Measurements from ENCODE around the gene KLHDC7B. TPM values are rescaled to one million over a fixed set of nuclear protein-coding genes. Genes with fewer than 3 reads are reported as not detected.

Gene KLHDC7B
- total RNA-seq (under 1 TPM in 5 of 7 donors, not detected in 2; 0.10 to 0.12 (median 0.10) TPM), polyA plus RNA-seq (under 1 TPM; 0.04 to 0.13 TPM)
- long read RNA-seq, donor 1 = 0 reads
- long read RNA-seq, donor 2 = 0 reads
- long read RNA-seq, donor 3, partial matches to known transcripts = 0 of 1 reads
- long read RNA-seq, donor 3, other reads (novel, unspliced or antisense) = 0 of 1 reads

DNA sequence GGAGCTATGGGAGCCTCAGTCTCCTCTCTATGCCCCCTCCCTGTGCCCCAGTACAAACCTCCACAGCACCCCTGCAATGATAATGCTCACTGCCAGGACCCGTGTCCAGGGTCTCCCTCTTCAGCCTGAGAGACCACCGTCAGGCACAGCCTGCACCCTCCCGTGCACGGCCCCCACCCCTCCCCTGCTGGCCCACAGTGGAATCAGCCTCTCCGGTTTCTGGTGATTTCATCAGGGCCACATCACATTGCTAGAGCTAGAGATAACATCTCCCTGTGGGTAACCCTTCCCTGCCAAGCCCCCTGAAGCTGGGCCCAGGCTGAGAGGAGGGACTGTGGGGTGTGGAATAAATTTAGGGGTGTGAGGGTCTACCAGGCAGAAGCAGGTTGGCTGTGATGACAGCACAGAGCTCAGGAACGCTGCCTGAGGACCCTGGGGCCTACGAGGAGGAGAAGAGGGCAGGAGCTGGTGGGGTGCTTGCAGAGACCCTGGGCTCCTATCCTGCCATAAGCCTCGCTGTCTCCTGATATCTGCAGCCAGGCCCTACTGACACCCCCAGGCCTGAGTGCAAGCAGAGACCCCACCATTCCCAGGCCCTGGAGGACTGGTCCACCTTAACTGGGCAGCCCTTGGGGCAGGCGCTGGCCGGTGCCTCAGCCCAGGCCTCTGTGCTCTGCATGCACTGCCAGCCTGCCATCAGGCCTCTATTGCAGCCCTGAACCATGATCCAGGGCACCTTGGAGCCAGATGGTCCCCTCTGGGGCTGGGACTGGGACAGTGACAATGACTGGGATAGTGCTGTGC lies at the start of gene KLHDC7B:
KLHDC7B (plus strand) TSS at position 378 of the 804 bp plus-strand sequence; CDS start at position 723, 345 bp downstream.
- Histone ChIP-seq H3K27me3 (peaks cover 7% of the 10 kb centered on the region), H3K9me3 (no peaks in the 10 kb centered on the region), H3K36me3 (no peaks in the 10 kb centered on the region), H3K4me3 (no peak within 1 kb of the TSS), H3K4me1 (ENCODE audit: insufficient read depth) (no peaks in the 10 kb centered on the region), H3K27ac (no peak within 1 kb of the TSS)
- TF ChIP-seq POLR2A (IDR thresholded peaks at IDR 0.05) (no peak), EP300 (IDR thresholded peaks at IDR 0.05) (no peak)
- TF ChIP-seq, protein P1, sequence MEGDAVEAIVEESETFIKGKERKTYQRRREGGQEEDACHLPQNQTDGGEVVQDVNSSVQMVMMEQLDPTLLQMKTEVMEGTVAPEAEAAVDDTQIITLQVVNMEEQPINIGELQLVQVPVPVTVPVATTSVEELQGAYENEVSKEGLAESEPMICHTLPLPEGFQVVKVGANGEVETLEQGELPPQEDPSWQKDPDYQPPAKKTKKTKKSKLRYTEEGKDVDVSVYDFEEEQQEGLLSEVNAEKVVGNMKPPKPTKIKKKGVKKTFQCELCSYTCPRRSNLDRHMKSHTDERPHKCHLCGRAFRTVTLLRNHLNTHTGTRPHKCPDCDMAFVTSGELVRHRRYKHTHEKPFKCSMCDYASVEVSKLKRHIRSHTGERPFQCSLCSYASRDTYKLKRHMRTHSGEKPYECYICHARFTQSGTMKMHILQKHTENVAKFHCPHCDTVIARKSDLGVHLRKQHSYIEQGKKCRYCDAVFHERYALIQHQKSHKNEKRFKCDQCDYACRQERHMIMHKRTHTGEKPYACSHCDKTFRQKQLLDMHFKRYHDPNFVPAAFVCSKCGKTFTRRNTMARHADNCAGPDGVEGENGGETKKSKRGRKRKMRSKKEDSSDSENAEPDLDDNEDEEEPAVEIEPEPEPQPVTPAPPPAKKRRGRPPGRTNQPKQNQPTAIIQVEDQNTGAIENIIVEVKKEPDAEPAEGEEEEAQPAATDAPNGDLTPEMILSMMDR (IDR thresholded peaks at IDR 0.05) = no peak
- intact Hi-C loops (cut with DNase I) = no loop called here
- 46 to 62% (median 61%) methylated on average over 8 to 10 of the region's 10 CpGs for WGBS, 3 donors
- DNase-seq = no peak

DNA sequence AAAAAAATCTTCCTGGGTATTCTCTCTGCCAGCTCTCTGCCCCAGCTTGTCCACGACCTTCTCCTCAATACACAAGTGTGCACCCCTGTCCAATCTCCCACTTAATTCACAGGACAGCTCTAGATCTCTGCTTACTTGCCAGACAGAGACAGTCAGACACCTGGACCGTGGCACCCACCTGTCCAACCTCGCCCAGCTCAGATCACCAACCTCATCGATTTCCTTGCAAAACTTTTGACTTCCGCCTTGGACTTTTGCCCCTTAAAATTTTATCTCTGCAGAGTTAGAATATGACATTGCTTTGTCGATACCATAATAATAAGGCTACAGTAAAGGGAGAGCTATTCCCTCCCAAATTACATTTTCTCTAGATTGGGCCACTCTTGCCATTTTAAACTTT lies 48.6 kb upstream of the KLHDC7B start:
- no peaks in the 10 kb centered on the region for H3K9me3 ChIP-seq
- no peaks in the 10 kb centered on the region for H3K4me1 ChIP-seq (ENCODE audit: insufficient read depth)
- no peaks in the 10 kb centered on the region for H3K36me3 ChIP-seq
- no peak for TF ChIP-seq POLR2A (IDR thresholded peaks at IDR 0.05)
- no peak for TF ChIP-seq EP300 (IDR thresholded peaks at IDR 0.05)
- TF ChIP-seq, protein P1 (IDR thresholded peaks at IDR 0.05) = no peak
- H3K4me3 ChIP-seq = no peak overlapping the region
- no peak for DNase-seq
- H3K27ac ChIP-seq = no peak overlapping the region
- WGBS, 3 donors = 84 to 87% (median 84%) methylated on average over 6 of the region's 6 CpGs
- H3K27me3 ChIP-seq = no peaks in the 10 kb centered on the region
- intact Hi-C loops (cut with DNase I) = no loop called here

DNA sequence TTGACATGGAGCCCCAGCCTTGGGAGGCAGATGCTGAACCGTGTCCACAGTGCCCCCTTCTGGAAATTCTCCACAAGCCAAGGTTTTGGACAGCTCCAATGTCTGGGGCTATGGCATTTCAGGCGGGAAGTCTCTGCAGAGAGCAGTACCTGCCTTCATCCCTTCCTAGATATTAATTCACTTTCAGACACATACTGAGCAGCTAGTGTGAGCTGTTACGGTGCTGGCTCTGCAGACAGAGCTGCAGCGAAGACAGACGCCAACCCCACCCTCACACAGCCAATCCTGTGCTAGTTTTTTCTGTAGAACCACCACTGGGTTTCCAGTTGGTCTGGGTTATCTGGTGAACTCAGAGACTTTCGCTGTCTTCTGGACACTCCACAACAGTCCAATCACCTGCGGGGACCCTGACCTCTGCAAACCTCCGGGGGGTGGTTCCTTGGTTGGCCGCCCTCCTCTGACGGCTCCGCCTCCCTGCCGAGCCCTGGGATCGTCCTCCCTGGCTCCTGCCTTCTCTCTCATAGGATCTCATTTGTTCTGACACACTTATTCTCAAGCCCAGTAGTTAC lies 47.3 kb upstream of the KLHDC7B start:
- Histone ChIP-seq H3K9me3 (no peaks in the 10 kb centered on the region), H3K4me1 (ENCODE audit: insufficient read depth) (no peaks in the 10 kb centered on the region), H3K36me3 (no peaks in the 10 kb centered on the region), H3K27ac (no peak overlapping the region), H3K4me3 (no peak overlapping the region), H3K27me3 (no peaks in the 10 kb centered on the region)
- intact Hi-C loops (cut with DNase I) = no loop called here
- peak in 2 of 5 donors; percentile 38 to 52 for DNase-seq
- TF ChIP-seq EP300 (IDR thresholded peaks at IDR 0.05) (no peak), POLR2A (IDR thresholded peaks at IDR 0.05) (no peak)
- TF ChIP-seq, protein P1 (IDR thresholded peaks at IDR 0.05) = peak in 1 of 3 donors; percentile 17
- 1 to 13% (median 3%) methylated on average over 13 of the region's 13 CpGs for WGBS, 3 donors

DNA sequence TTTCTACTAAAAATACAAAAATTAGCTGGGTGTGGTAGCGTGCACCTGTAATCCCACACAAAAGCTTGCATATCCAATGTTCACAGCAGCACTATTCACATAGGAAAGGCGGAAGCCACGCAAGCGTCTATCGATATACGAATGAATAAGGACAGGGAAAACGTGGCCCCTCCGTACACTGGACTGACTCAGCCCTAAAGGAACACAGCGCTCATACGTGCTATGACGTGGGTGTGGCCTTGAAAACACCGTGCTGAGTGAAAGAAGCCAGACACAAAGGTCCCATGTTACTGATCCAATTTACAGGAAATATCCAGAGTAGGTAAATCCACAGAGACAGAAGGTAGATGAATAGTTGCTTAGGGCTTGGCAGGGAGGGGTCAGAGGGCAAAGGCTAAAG lies 45.2 kb upstream of the KLHDC7B start:
- H3K9me3 ChIP-seq = no peaks in the 10 kb centered on the region
- WGBS, 3 donors = 79 to 86% (median 85%) methylated on average over 12 of the region's 12 CpGs
- H3K4me1 ChIP-seq (ENCODE audit: insufficient read depth) = no peaks in the 10 kb centered on the region
- H3K27ac ChIP-seq = no peak overlapping the region
- H3K4me3 ChIP-seq = no peak overlapping the region
- intact Hi-C loops (cut with DNase I) = loop anchor here in 1 of 4 donors (10.0 kb wide), 1 partner anchor 256 kb away; the partner anchor contains the start of gene TUBGCP6
- TF ChIP-seq POLR2A (IDR thresholded peaks at IDR 0.05) (no peak), EP300 (IDR thresholded peaks at IDR 0.05) (no peak)
- TF ChIP-seq, protein P1 (IDR thresholded peaks at IDR 0.05) = no peak
- no peaks in the 10 kb centered on the region for H3K27me3 ChIP-seq
- no peak for DNase-seq
- no peaks in the 10 kb centered on the region for H3K36me3 ChIP-seq
